Testis (tissue), 2 donors: ENCODE data around the gene TGFBR2.

Experiments used
- CTCF ChIP-seq, 3 experiments: fragments of 450-650 bp in 2 of 3; fragments of 200-600 bp in 1 of 3; sonication (generic) in 1 of 3; IDR thresholded peaks; one replicate each; pipeline ENCODE4 v1.5.1; 2016 to 2019; ENCODE audit warnings: antibody characterized with exemption in 3 of 3, mild to moderate bottlenecking in 2 of 3, moderate library complexity in 1 of 3
- POLR2A ChIP-seq: fragments of 450-650 bp; IDR thresholded peaks from one replicate; pipeline ENCODE4 v1.6.1; 2017; ENCODE audit warnings: antibody characterized with exemption, mild to moderate bottlenecking, moderate library complexity

- TF ChIP-seq CTCF (IDR thresholded peaks at IDR 0.05), result no peak
- no peak for TF ChIP-seq POLR2A
Observed at GRCh38 chr3:30670292-30670691, 63.9 kb downstream of the TGFBR2 start.
